ENCODE results near the gene PRELID2. TPM values are rescaled to one million over a fixed set of nuclear protein-coding genes. Genes with fewer than 3 reads are reported as not detected.

PRELID2 gene
- polyA plus RNA-seq, 2 of the 4 experiments (the other 2 are of a cell fraction): 8.5 to 10.4 TPM

- WGBS (ENCODE audit: missing lambda C conversion rate): 38% methylated on average over 3 of the region's 3 CpGs
- POLR2A ChIA-PET: no interaction called here
- TF ChIP-seq ZNF302 (CRISPR knock-in tag; IDR thresholded peaks at IDR 0.05) (no peak), NR3C1 (IDR thresholded peaks at IDR 0.05) (no peak)
Measured at GRCh38 chr5:145863003-145863402, 27.9 kb upstream of the PRELID2 start.

DNA sequence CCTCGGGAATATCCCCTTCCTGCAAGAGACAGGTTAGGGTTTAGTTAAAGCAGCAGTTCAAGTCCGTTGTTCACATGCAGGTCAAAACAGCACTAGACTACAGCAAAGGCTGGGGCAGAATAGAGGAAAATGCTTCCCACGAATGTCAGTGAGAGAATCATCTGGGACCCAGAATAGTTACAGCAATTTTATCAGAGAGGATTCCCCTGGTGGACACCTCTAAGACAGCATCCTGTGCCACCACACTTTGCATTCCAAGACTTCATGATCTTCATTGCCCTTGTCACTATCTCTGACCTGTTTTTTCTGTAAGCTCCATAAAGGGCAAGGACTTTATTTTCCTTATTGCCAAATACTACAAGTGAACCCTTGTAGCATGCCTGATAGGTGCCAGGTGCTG, 24.8 kb upstream of the PRELID2 start:
- ChIA-PET POLR2A (no interaction called here), CTCF (interaction anchor here (0.6 to 1.7 kb wide), 6 partner anchors 10 to 73 kb away, joined by 3 to 6 read pairs (median 3); no protein-coding TSS in a partner anchor)
- Histone ChIP-seq H3K9me3 (no peaks in the 10 kb centered on the region), H3K4me2 (no peak overlapping the region), H3K27ac (no peak overlapping the region), H3K4me3 (no peak overlapping the region), H3K4me1 (peaks cover 7% of the 10 kb centered on the region)
- DNase-seq (ENCODE audit: low read depth in 1 of 2, low spot score in 1 of 2): no peak
- TF ChIP-seq POLR2AphosphoS2 (conservative IDR thresholded peaks at IDR 0.05; ENCODE audit: low read length) (no peak), RAD21 (conservative IDR thresholded peaks at IDR 0.05 in 1 of 2, IDR thresholded peaks at IDR 0.05 in 1 of 2) (peak in 1 of 2 experiments; percentile 12; a peak in 1 of 5 replicates)
- peak; percentile 82 to 86; a peak in 5 of 6 replicates for ATAC-seq
- no peak for FAIRE-seq
- WGBS (ENCODE audit: missing lambda C conversion rate): 55% methylated on average over 3 of the region's 3 CpGs

More at GRCh38 chr5:145863003-145863402, 27.9 kb upstream of the PRELID2 start:
- Histone ChIP-seq H3K4me3 (no peak overlapping the region), H3K27ac (no peak overlapping the region), H3K4me2 (no peak overlapping the region), H3K9me3 (no peaks in the 10 kb centered on the region), H3K4me1 (no peaks in the 10 kb centered on the region)
- DNase-seq (ENCODE audit: low read depth in 1 of 2, low spot score in 1 of 2) (no peak), ATAC-seq (no peak), FAIRE-seq (no peak)
- CTCF ChIA-PET: interaction anchor here (1.3 kb wide), 1 partner anchor 26 kb away, joined by 3 read pairs; no protein-coding TSS in a partner anchor

- POLR2A ChIA-PET: no interaction called here
- H3K4me2 ChIP-seq: no peak overlapping the region
- H3K4me1 ChIP-seq: peaks cover 11% of the 10 kb centered on the region
- FAIRE-seq: no peak
- no peak for TF ChIP-seq HOXB13 (CRISPR knock-in tag; IDR thresholded peaks at IDR 0.05; ENCODE audit: low read depth)
- no peak for TF ChIP-seq KDM5A (IDR thresholded peaks at IDR 0.05)
- TF ChIP-seq JUN (IDR thresholded peaks at IDR 0.05): no peak
- no peak for TF ChIP-seq PBX3 (IDR thresholded peaks at IDR 0.05)
- TF ChIP-seq FOSL2 (IDR thresholded peaks at IDR 0.05): no peak
- no peak for TF ChIP-seq FOSL2 (CRISPR knock-in tag; IDR thresholded peaks at IDR 0.05)
- TF ChIP-seq JUNB (IDR thresholded peaks at IDR 0.05): no peak
- H3K9me3 ChIP-seq: no peaks in the 10 kb centered on the region
- no peak for ATAC-seq
- H3K4me3 ChIP-seq: no peak overlapping the region
- no peak for DNase-seq (ENCODE audit: low read depth in 1 of 2, low spot score in 1 of 2)
- CTCF ChIA-PET: interaction anchor here (0.9 to 1.6 kb wide), 2 partner anchors 29 to 32 kb away, joined by 3 to 6 read pairs; no protein-coding TSS in a partner anchor
- 83% methylated on average over 6 of the region's 6 CpGs for WGBS (ENCODE audit: missing lambda C conversion rate)
- no peak overlapping the region for H3K27ac ChIP-seq
Measured at GRCh38 chr5:145859453-145859852, 24.3 kb upstream of the PRELID2 start.

DNA sequence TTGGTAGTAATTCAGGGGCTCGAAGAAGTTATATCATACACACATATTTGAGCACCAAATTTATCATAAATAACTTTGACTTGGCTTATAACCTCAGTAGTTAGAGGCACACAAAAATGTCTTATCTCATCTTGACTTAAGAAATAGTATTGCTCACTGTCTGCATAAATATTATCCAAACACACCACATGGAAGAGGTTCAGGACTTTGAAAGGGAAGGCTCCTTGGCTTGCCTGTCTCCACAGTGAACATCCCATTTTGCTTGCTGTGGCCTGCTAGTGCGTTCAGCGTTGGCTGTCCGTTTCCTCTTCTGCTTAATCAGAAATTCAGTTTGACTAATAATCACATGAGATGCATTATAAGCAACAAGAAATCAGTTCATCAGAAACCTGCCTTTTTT, 23.8 kb upstream of the PRELID2 start:
- POLR2A ChIA-PET: no interaction called here
- CTCF ChIA-PET: no interaction called here
- FAIRE-seq (no peak), DNase-seq (ENCODE audit: low read depth in 1 of 2, low spot score in 1 of 2) (no peak), ATAC-seq (no peak)
- H3K9me3 ChIP-seq: no peaks in the 10 kb centered on the region
- H3K4me3 ChIP-seq: no peak overlapping the region
- H3K4me2 ChIP-seq: no peak overlapping the region
- WGBS (ENCODE audit: missing lambda C conversion rate): 76% methylated on average over 4 of the region's 4 CpGs
- H3K27ac ChIP-seq: no peak overlapping the region
- H3K4me1 ChIP-seq: peaks cover 15% of the 10 kb centered on the region
- TF ChIP-seq CBX8 (IDR thresholded peaks at IDR 0.05) (no peak), USF2 (IDR thresholded peaks at IDR 0.05) (no peak), FOSL2 (IDR thresholded peaks at IDR 0.05) (no peak), FOSL2 (CRISPR knock-in tag; IDR thresholded peaks at IDR 0.05) (no peak), CHD2 (IDR thresholded peaks at IDR 0.05; ENCODE audit: low read length, partially characterized antibody) (no peak), NR3C1 (IDR thresholded peaks at IDR 0.05) (no peak), NPAS2 (CRISPR knock-in tag; IDR thresholded peaks at IDR 0.05; ENCODE audit: borderline replicate concordance) (no peak), CTCF (IDR thresholded peaks at IDR 0.05) (no peak), REST (IDR thresholded peaks at IDR 0.05) (no peak), POLR2AphosphoS2 (conservative IDR thresholded peaks at IDR 0.05; ENCODE audit: low read length) (no peak)
- TF ChIP-seq, protein P1, sequence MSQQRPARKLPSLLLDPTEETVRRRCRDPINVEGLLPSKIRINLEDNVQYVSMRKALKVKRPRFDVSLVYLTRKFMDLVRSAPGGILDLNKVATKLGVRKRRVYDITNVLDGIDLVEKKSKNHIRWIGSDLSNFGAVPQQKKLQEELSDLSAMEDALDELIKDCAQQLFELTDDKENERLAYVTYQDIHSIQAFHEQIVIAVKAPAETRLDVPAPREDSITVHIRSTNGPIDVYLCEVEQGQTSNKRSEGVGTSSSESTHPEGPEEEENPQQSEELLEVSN (IDR thresholded peaks at IDR 0.05; ENCODE audit: borderline replicate concordance, low read depth): no peak

Measured in A549 (cell line).